ENCODE measurements around the gene CTSE.
"Not testable (repeated sequence)": the region's sequence is repeated elsewhere in the genome, so short reads cannot be mapped to it uniquely, and the experiment has no call there.

DNA sequence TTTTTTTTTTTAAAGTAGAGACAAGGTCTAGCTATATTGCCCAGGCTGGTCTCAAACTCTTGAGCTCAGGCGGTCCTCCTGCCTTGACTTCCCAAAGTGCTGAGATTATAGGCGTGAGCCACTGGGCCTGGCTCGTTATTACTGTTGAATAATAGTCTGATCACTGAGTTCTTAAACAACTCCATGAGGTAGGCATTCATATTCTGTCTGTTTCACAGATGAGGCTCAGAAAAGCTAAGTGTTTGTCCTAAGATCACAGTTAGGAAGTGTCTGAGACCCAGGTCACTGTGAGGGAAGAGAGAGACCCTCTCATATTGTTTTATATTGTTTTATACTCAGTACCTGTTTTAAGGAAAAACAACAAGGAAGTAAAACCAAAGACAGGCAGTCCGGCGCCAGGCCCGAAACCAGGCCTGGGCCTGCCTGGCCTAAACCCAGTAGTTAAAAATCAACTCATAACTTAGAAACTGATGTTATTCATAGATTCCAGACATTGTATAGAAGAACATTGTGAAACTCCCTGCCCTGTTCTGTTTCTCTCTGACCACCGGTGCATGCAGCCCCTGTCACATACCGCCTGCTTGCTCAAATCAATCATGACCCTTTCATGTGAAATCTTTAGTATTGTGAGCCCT, 28.7 kb upstream of the CTSE start:
- TF ChIP-seq POLR2A (IDR thresholded peaks at IDR 0.05; ENCODE audit: low read depth, low read length); POLR2AphosphoS5 (IDR thresholded peaks at IDR 0.05; ENCODE audit: low read depth, low read length); TAF1 (IDR thresholded peaks at IDR 0.05; ENCODE audit: borderline replicate concordance, low read depth, low read length): not testable (repeated sequence)
